Activated CD4-positive, alpha-beta T cell treated with anti-CD3 and anti-CD28 coated beads for 36 hours (primary cell): ENCODE results near the gene CAPZA2. TPM values are rescaled to one million over a fixed set of nuclear protein-coding genes. Genes with fewer than 3 reads are reported as not detected.

Source experiments
- ATAC-seq: fragments of 200-7000 bp; cut with Tn5 transposase; one replicate; pipeline ENCODE4 v1.10.0; 2021; ENCODE audit warnings: mild to moderate bottlenecking, moderate library complexity
- CTCF ChIA-PET: fragments of 350-600 bp; sonication (Branson Sonifier 250); formaldehyde crosslinking; loops from one replicate; lab custom pipeline; 2021; ENCODE audit warnings: antibody characterized with exemption; lab: Charles Lee
- POLR2A ChIA-PET: fragments of 350-600 bp; sonication (Branson Sonifier 250); formaldehyde crosslinking; loops from one replicate; lab custom pipeline; 2021; ENCODE audit warnings: antibody characterized with exemption, inconsistent platforms; lab: Charles Lee
- DNase-seq: peaks from one replicate; pipeline ENCODE4 v3.0.0-alpha.2; 2020
- H3K27ac Mint-ChIP-seq: one replicate; pipeline ENCODE4 v1.8.0; 2021; ENCODE audit warnings: mixed read lengths
- H3K27me3 Mint-ChIP-seq: one replicate; pipeline ENCODE4 v1.8.0; 2021; ENCODE audit warnings: mixed read lengths
- H3K36me3 Mint-ChIP-seq: one replicate; pipeline ENCODE4 v1.8.0; 2021; ENCODE audit warnings: low read depth, mixed read lengths
- H3K4me1 Mint-ChIP-seq: one replicate; pipeline ENCODE4 v1.8.0; 2021; ENCODE audit warnings: mixed read lengths
- H3K4me3 Mint-ChIP-seq: one replicate; pipeline ENCODE4 v1.8.0; 2021; ENCODE audit warnings: mild to moderate bottlenecking, moderate library complexity, mixed read lengths
- H3K9me3 Mint-ChIP-seq: one replicate; pipeline ENCODE4 v1.8.0; 2021; ENCODE audit warnings: low read depth, mixed read lengths
- intact Hi-C, 2 experiments: fragments of 100-400 bp; cut with DNase I in 1 of 2; cut with micrococcal nuclease in 1 of 2; formaldehyde crosslinking; loops; one replicate each; pipeline versions ENCODE4 v1.14.2 to v1.15.1; 2022 to 2024; cut with DNase I, micrococcal nuclease
- total RNA-seq, 2 experiments: library from RNA; stranded (reverse); gene quantifications; one replicate each; pipeline ENCODE4 v1.2.3, GENCODE V29; 2021

The CAPZA2 gene
- total RNA-seq, 2 experiments from 2014 or later = 173 to 262 TPM

GRCh38 chr7:116940689-116941370 is 78.4 kb downstream of the CAPZA2 start:
- ChIA-PET POLR2A (no interaction called here), CTCF (no interaction called here)
- peaks cover 5% of the 10 kb centered on the region for H3K27me3 Mint-ChIP-seq
- no peak for ATAC-seq
- H3K4me3 Mint-ChIP-seq = no peak overlapping the region
- H3K27ac Mint-ChIP-seq = no peak overlapping the region
- no peaks in the 10 kb centered on the region for H3K9me3 Mint-ChIP-seq
- no peak for DNase-seq
- intact Hi-C loops = no loop called here
- H3K4me1 Mint-ChIP-seq = no peaks in the 10 kb centered on the region
- no peaks in the 10 kb centered on the region for H3K36me3 Mint-ChIP-seq

- ChIA-PET POLR2A (no interaction called here), CTCF (interaction anchor here (2.0 to 2.1 kb wide), 2 partner anchors 10 to 176 kb away, joined by 6 to 7 read pairs; no protein-coding TSS in a partner anchor)
- H3K27me3 Mint-ChIP-seq = peaks cover 2% of the 10 kb centered on the region
- intact Hi-C loops = no loop called here
- no peaks in the 10 kb centered on the region for H3K36me3 Mint-ChIP-seq
- H3K27ac Mint-ChIP-seq = no peak overlapping the region
- H3K4me1 Mint-ChIP-seq = no peaks in the 10 kb centered on the region
- H3K9me3 Mint-ChIP-seq = no peaks in the 10 kb centered on the region
- no peak overlapping the region for H3K4me3 Mint-ChIP-seq
- DNase-seq = no peak
- no peak for ATAC-seq
These were observed 80.1 kb downstream of the CAPZA2 start for GRCh38 chr7:116942504-116942903.

- ChIA-PET CTCF (no interaction called here), POLR2A (no interaction called here)
- ATAC-seq (no peak), DNase-seq (no peak)
- H3K27ac Mint-ChIP-seq = no peak overlapping the region
- no peaks in the 10 kb centered on the region for H3K9me3 Mint-ChIP-seq
- no peaks in the 10 kb centered on the region for H3K36me3 Mint-ChIP-seq
- peaks cover 6% of the 10 kb centered on the region for H3K4me1 Mint-ChIP-seq
- H3K27me3 Mint-ChIP-seq = no peaks in the 10 kb centered on the region
- intact Hi-C loops = no loop called here
- no peak overlapping the region for H3K4me3 Mint-ChIP-seq
These were observed 86.5 kb downstream of the CAPZA2 start for GRCh38 chr7:116948934-116949333.

- H3K36me3 Mint-ChIP-seq = no peaks in the 10 kb centered on the region
- ChIA-PET POLR2A (interaction anchor here (0.6 kb wide), 1 partner anchor 174 kb away, joined by 3 read pairs; no protein-coding TSS in a partner anchor), CTCF (no interaction called here)
- H3K27me3 Mint-ChIP-seq = no peaks in the 10 kb centered on the region
- peaks cover 16% of the 10 kb centered on the region for H3K4me1 Mint-ChIP-seq
- intact Hi-C loops = loop anchor here in 1 of 2 experiments (10.0 kb wide), 1 partner anchor 735 kb away; the partner anchor contains the start of gene TES
- no peak overlapping the region for H3K27ac Mint-ChIP-seq
- no peak overlapping the region for H3K4me3 Mint-ChIP-seq
- no peaks in the 10 kb centered on the region for H3K9me3 Mint-ChIP-seq
- ATAC-seq (no peak), DNase-seq (no peak)
These were observed 87.8 kb downstream of the CAPZA2 start for GRCh38 chr7:116949941-116950801.

- Mint-ChIP-seq H3K9me3 (no peaks in the 10 kb centered on the region), H3K4me1 (peaks cover 24% of the 10 kb centered on the region), H3K36me3 (no peaks in the 10 kb centered on the region), H3K27ac (no peak overlapping the region), H3K27me3 (no peaks in the 10 kb centered on the region), H3K4me3 (no peak overlapping the region)
- DNase-seq = no peak
- ATAC-seq = no peak
- CTCF ChIA-PET = no interaction called here
- POLR2A ChIA-PET = interaction anchor here (0.6 kb wide), 1 partner anchor 174 kb away, joined by 3 read pairs; no protein-coding TSS in a partner anchor
- intact Hi-C loops = loop anchor here in 1 of 2 experiments (10.0 kb wide), 1 partner anchor 736 kb away; the partner anchor contains the start of gene TES
These were observed 88.5 kb downstream of the CAPZA2 start for GRCh38 chr7:116950889-116951351.

GRCh38 chr7:116951366-116952292 is 89.2 kb downstream of the CAPZA2 start:
- ChIA-PET CTCF (interaction anchor here (1.1 kb wide), 1 partner anchor 174 kb away, joined by 4 read pairs; no protein-coding TSS in a partner anchor), POLR2A (no interaction called here)
- Mint-ChIP-seq H3K4me3 (no peak overlapping the region), H3K4me1 (peaks cover 30% of the 10 kb centered on the region), H3K27ac (no peak overlapping the region), H3K9me3 (no peaks in the 10 kb centered on the region), H3K27me3 (no peaks in the 10 kb centered on the region), H3K36me3 (no peaks in the 10 kb centered on the region)
- ATAC-seq (no peak), DNase-seq (no peak)
- intact Hi-C loops = loop anchor here (2.0 to 10.0 kb wide), 2 partner anchors 737 to 1233 kb away; partner anchors contain the start of genes LSM8 (in 1 of the 2) and TES (in 1 of the 2)

GRCh38 chr7:116952635-116953371 is 90.4 kb downstream of the CAPZA2 start:
- Mint-ChIP-seq H3K4me1 (peaks cover 31% of the 10 kb centered on the region), H3K36me3 (no peaks in the 10 kb centered on the region), H3K27ac (peak overlapping the region; percentile 57), H3K4me3 (peak overlapping the region; percentile 93), H3K27me3 (no peaks in the 10 kb centered on the region), H3K9me3 (no peaks in the 10 kb centered on the region)
- POLR2A ChIA-PET = interaction anchor here (1.3 kb wide), 1 partner anchor 158 kb away, joined by 3 read pairs; no protein-coding TSS in a partner anchor
- CTCF ChIA-PET = interaction anchor here (0.9 to 1.2 kb wide), 4 partner anchors 20 to 175 kb away, joined by 3 to 4 read pairs (median 3); no protein-coding TSS in a partner anchor
- no peak for ATAC-seq
- no peak for DNase-seq
- intact Hi-C loops = loop anchor here (1.0 to 10.0 kb wide), 4 partner anchors 59 to 1232 kb away; partner anchors contain the start of genes CAPZA2 (in 1 of the 2), LSM8 (in 1 of the 2) and TES (in 1 of the 2)

- POLR2A ChIA-PET = interaction anchor here (1.3 kb wide), 1 partner anchor 157 kb away, joined by 3 read pairs; no protein-coding TSS in a partner anchor
- intact Hi-C loops = loop anchor here (1.0 to 10.0 kb wide), 4 partner anchors 59 to 1231 kb away; partner anchors contain the start of genes CAPZA2 (in 1 of the 2), LSM8 (in 1 of the 2) and TES (in 1 of the 2)
These were observed 91.1 kb downstream of the CAPZA2 start, which contains the start of gene ST7 for GRCh38 chr7:116953372-116953905. ST7 (plus strand) TSS chr7:116953501; CDS start chr7:116953541, 40 bp downstream.

More at GRCh38 chr7:116953372-116953905, 91.1 kb downstream of the CAPZA2 start, which contains the start of gene ST7:
- peak; percentile 84 for ATAC-seq
- no peaks in the 10 kb centered on the region for H3K36me3 Mint-ChIP-seq
- peak; percentile 83 for DNase-seq
- peak within 1 kb of the TSS; percentile 93 for H3K4me3 Mint-ChIP-seq
- peak within 1 kb of the TSS; percentile 97 for H3K27ac Mint-ChIP-seq
- CTCF ChIA-PET = interaction anchor here (0.9 to 1.2 kb wide), 3 partner anchors 21 to 174 kb away, joined by 3 read pairs; no protein-coding TSS in a partner anchor
- H3K27me3 Mint-ChIP-seq = no peaks in the 10 kb centered on the region
- no peaks in the 10 kb centered on the region for H3K9me3 Mint-ChIP-seq
- peaks cover 31% of the 10 kb centered on the region for H3K4me1 Mint-ChIP-seq
